Endothelial cell of umbilical vein (primary cell): Measurements from ENCODE around the gene XRRA1. TPM values are rescaled to one million over a fixed set of nuclear protein-coding genes. Genes with fewer than 3 reads are reported as not detected.

Source experiments
- BruUV-seq: library from RNA; stranded (reverse); fragments of 400-500 nt; replicated peaks from 2 replicates; lab custom pipeline; 2021; lab: Mats Ljungman, UMichigan
- CTCF ChIA-PET: fragments of 300-600, 350-600 bp; sonication (Branson Sonifier 250); formaldehyde crosslinking; loops from one replicate; lab custom pipeline; 2021; ENCODE audit warnings: antibody characterized with exemption, inconsistent platforms; lab: Charles Lee
- POLR2A ChIA-PET: fragments of 300-600, 350-600 bp; sonication (Branson Sonifier 250); formaldehyde crosslinking; loops from one replicate; lab custom pipeline; 2021; ENCODE audit warnings: antibody characterized with exemption, inconsistent platforms; lab: Charles Lee
- DNase-seq: peaks from one replicate; pipeline ENCODE4 v3.0.0-alpha.2; 2011; ENCODE audit warnings: low read depth, low spot score
- FAIRE-seq: peaks from 2 replicates; lab custom pipeline; 2011; peaks lifted over from hg19 to GRCh38; lab: Jason Lieb, UNC
- H2AFZ ChIP-seq: 2 replicates; pipeline ENCODE4 v1.6.0; 2012; ENCODE audit warnings: low read depth, low read length, control low read depth, inconsistent platforms
- H3K27ac ChIP-seq: 2 replicates; pipeline ENCODE4 v1.5.1; 2011; ENCODE audit warnings: low read depth, mild to moderate bottlenecking, control low read depth, low read length, moderate library complexity; ENCODE audit not compliant: insufficient read depth
- H3K27me3 ChIP-seq, 2 experiments: 2 replicates each; pipeline versions ENCODE4 v1.6.0 to v1.6.1; 2011; ENCODE audit warnings: low read length in 2 of 2, mixed read lengths in 1 of 2; ENCODE audit not compliant: control insufficient read depth in 2 of 2, insufficient read depth in 2 of 2
- H3K36me3 ChIP-seq, 2 experiments: 2 replicates in 1 of 2; 3 replicates in 1 of 2; pipeline ENCODE4 v1.5.1; 2011; ENCODE audit warnings: low read length in 2 of 2, mild to moderate bottlenecking in 1 of 2, moderate library complexity in 1 of 2; ENCODE audit not compliant: control insufficient read depth in 2 of 2, insufficient read depth in 2 of 2; ENCODE audit errors: extremely low read depth in 1 of 2
- H3K4me1 ChIP-seq: 3 replicates; pipeline ENCODE4 v1.5.1; 2011; ENCODE audit warnings: mild to moderate bottlenecking, low read length; ENCODE audit not compliant: control insufficient read depth, insufficient read depth; ENCODE audit errors: extremely low read depth
- H3K4me2 ChIP-seq: 2 replicates; pipeline ENCODE4 v1.6.1; 2011; ENCODE audit warnings: low read length, control low read depth, mixed read lengths; ENCODE audit not compliant: insufficient read depth
- H3K4me3 ChIP-seq, 3 experiments: fragments of 200-600 bp in 1 of 3; sonication (generic), shearing (Covaris generic) in 1 of 3; replicated peaks in 1 of 3; 2 replicates each; pipeline ENCODE4 v1.5.1; 2011 to 2016; ENCODE audit warnings: control low read depth in 3 of 3, low read length in 3 of 3, mild to moderate bottlenecking in 2 of 3, inconsistent platforms in 1 of 3, low read depth in 1 of 3, moderate library complexity in 1 of 3; ENCODE audit not compliant: insufficient read depth in 1 of 3
- H3K79me2 ChIP-seq: 2 replicates; pipeline ENCODE4 v1.6.0; 2012; ENCODE audit warnings: low read length, inconsistent platforms; ENCODE audit not compliant: control insufficient read depth, insufficient read depth
- H3K9ac ChIP-seq: replicated peaks from 2 replicates; pipeline ENCODE3; 2011; ENCODE audit warnings: low read length, control low read depth; ENCODE audit not compliant: insufficient read depth; ENCODE audit errors: extremely low read depth
- H3K9me1 ChIP-seq: replicated peaks from 3 replicates; pipeline ENCODE4 v1.6.0; 2011; ENCODE audit warnings: mild to moderate bottlenecking, low read length; ENCODE audit not compliant: control insufficient read depth, insufficient read depth; ENCODE audit errors: extremely low read depth
- H3K9me3 ChIP-seq: replicated peaks from 2 replicates; pipeline ENCODE4 v1.5.1; 2012; ENCODE audit warnings: low read length, inconsistent platforms; ENCODE audit not compliant: control insufficient read depth, insufficient read depth
- H4K20me1 ChIP-seq: replicated peaks from 2 replicates; pipeline ENCODE3; 2011; ENCODE audit warnings: mild to moderate bottlenecking, low read length; ENCODE audit not compliant: control insufficient read depth, insufficient read depth; ENCODE audit errors: extremely low read depth
- CTCF ChIP-seq, 2 donors: IDR thresholded peaks; 1 replicate in 1 of 2; 2 replicates in 1 of 2; pipeline ENCODE4 v1.5.1; 2011; ENCODE audit warnings: low read length in 2 of 2, mild to moderate bottlenecking in 2 of 2, moderate library complexity in 2 of 2, control low read depth in 1 of 2, inconsistent platforms in 1 of 2, low read depth in 1 of 2; ENCODE audit not compliant: insufficient read depth in 1 of 2; ENCODE audit errors: extremely low read depth in 1 of 2
- EZH2 ChIP-seq: IDR thresholded peaks from 2 replicates; pipeline ENCODE4 v1.6.1; 2012; ENCODE audit warnings: borderline replicate concordance, low read depth, mild to moderate bottlenecking, moderate library complexity, low read length, inconsistent platforms; ENCODE audit not compliant: severe bottlenecking
- FOS ChIP-seq: IDR thresholded peaks from 2 replicates; pipeline ENCODE4 v1.6.1; 2011; ENCODE audit warnings: mild to moderate bottlenecking, low read length, moderate library complexity, borderline replicate concordance; ENCODE audit not compliant: insufficient read depth
- GATA2 ChIP-seq: IDR thresholded peaks from 2 replicates; pipeline ENCODE4 v1.7.0; 2011; ENCODE audit warnings: low read depth, mild to moderate bottlenecking, moderate library complexity, mixed read lengths, low read length; ENCODE audit not compliant: insufficient read length, insufficient read depth
- JUN ChIP-seq: IDR thresholded peaks from 2 replicates; pipeline ENCODE4 v1.6.1; 2011; ENCODE audit warnings: borderline replicate concordance, low read depth; ENCODE audit not compliant: insufficient read length, insufficient read depth
- MYC ChIP-seq: IDR thresholded peaks from one replicate; pipeline ENCODE4 v1.6.1; 2011; ENCODE audit warnings: mild to moderate bottlenecking, low read depth, low read length
- POLR2A ChIP-seq: IDR thresholded peaks from 2 replicates; pipeline ENCODE4 v1.6.1; 2012; ENCODE audit warnings: low read depth, mild to moderate bottlenecking, control low read depth, low read length
- POLR2AphosphoS5 ChIP-seq: IDR thresholded peaks from 2 replicates; pipeline ENCODE4 v1.6.1; 2012; ENCODE audit warnings: low read depth, mild to moderate bottlenecking, control low read depth, low read length, moderate library complexity; ENCODE audit not compliant: insufficient read depth
- dilution Hi-C: fragments of 300-500 bp; cut with MboI; formaldehyde crosslinking; loops from one replicate; pipeline ENCODE4 v1.15.0; 2019; ENCODE audit warnings: low sequenced_read_pairs; ENCODE audit not compliant: extremely low pct_ligation_motif_present
- intact Hi-C: fragments of 100-400 bp; cut with micrococcal nuclease; formaldehyde crosslinking; loops from one replicate; pipeline ENCODE4 v1.10.0; 2022
- polyA plus RNA-seq, 4 experiments: library from polyadenylated mRNA; depleted of rRNA in 3 of 4; stranded (reverse) in 3 of 4; unstranded in 1 of 4; fragments of >200 nt; gene quantifications; 2 replicates each; pipeline versions ENCODE4 v1.2.1 to v1.2.3, GENCODE V29; 2011 to 2012; ENCODE audit warnings: missing spikeins in 1 of 4
- total RNA-seq: library from RNA; stranded (reverse); gene quantifications from 2 replicates; pipeline ENCODE4 v1.2.3, GENCODE V29; 2021
- TF ChIP-seq, protein P1 (sequence below): IDR thresholded peaks from 2 replicates; pipeline ENCODE4 v1.6.1; 2011; ENCODE audit not compliant: insufficient read depth, insufficient read length

XRRA1 gene
- total and polyA plus RNA-seq, 2 donors (not counting 3 experiments of a cell fraction or from before 2014, with no cell fraction given) = 8.6 to 11.2 TPM

DNA sequence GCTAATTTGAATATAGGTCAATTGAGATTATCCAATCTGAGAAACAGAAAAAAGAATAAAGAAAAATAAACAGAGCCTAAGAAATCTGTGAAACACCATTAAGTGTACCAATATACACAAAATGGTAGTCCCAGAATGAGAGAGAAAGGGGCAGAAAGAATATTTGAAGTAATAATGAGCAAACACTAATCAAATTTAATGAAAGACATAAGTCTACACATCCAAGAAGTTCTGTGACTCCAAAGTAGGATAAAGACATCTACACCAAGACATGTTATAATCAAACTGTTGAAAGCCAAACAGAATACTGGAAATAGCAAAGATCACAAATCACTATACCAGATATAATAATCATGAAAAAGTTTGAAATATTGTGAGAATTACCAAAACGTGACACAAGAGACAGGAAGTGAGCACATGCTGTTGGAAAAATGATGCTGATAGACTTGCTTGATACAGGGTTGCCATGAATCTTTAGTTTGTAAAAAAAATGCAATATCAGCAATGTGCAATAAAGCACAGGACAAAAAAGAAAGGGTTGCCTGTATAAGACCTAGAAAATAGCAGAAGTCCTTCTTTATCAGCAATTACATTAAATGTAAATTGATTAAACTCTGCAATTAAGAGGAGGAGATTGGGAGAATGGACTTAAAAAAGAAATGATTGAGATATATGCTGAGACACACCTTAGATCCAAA is 124.5 kb downstream of the XRRA1 start:
- Histone ChIP-seq H3K36me3 (no peaks in the 10 kb centered on the region), H3K4me1 (peaks cover 38% of the 10 kb centered on the region), H3K27me3 (no peaks in the 10 kb centered on the region), H3K9ac (no peak overlapping the region), H2AFZ (no peak overlapping the region), H4K20me1 (no peaks in the 10 kb centered on the region), H3K9me1 (no peaks in the 10 kb centered on the region), H3K79me2 (peaks cover 3% of the 10 kb centered on the region), H3K4me2 (no peak overlapping the region), H3K4me3 (no peak overlapping the region), H3K9me3 (no peaks in the 10 kb centered on the region), H3K27ac (no peak overlapping the region)
- DNase-seq (no peak), FAIRE-seq (no peak)
- CTCF ChIA-PET = interaction anchor here (1.0 kb wide), 1 partner anchor 123 kb away, joined by 3 read pairs; no protein-coding TSS in a partner anchor
- intact Hi-C loops (loop anchor here (5.0 kb wide), 1 partner anchor 42 kb away; no protein-coding TSS in a partner anchor), dilution Hi-C loops (no loop called here)
- POLR2A ChIA-PET = no interaction called here
- BruUV-seq = no TSS peak
- TF ChIP-seq EZH2 (no peak), CTCF (IDR thresholded peaks at IDR 0.05; ENCODE audit: extremely low read depth in 1 of 2, insufficient read depth in 1 of 2, low read depth in 1 of 2, low read length in 2 of 2) (no peak), POLR2AphosphoS5 (no peak), MYC (no peak), JUN (no peak), GATA2 (no peak), FOS (no peak), POLR2A (no peak)
- TF ChIP-seq, protein P1, sequence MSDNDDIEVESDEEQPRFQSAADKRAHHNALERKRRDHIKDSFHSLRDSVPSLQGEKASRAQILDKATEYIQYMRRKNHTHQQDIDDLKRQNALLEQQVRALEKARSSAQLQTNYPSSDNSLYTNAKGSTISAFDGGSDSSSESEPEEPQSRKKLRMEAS = no peak
